Mucosa of rectum (tissue), 2 donors: ENCODE results near the gene CZIB.
"Not testable (repeated sequence)": the region's sequence is repeated elsewhere in the genome, so short reads cannot be mapped to it uniquely, and the experiment has no call there.

Source experiments
- H3K27ac ChIP-seq, 2 donors: one replicate each; pipeline ENCODE4 v1.7.0; 2013; ENCODE audit warnings: inconsistent platforms in 2 of 2, low read depth in 2 of 2, low read length in 2 of 2
- H3K27me3 ChIP-seq, 2 donors: one replicate each; pipeline ENCODE4 v1.7.0; 2013; ENCODE audit warnings: low read length in 2 of 2; ENCODE audit not compliant: control insufficient read depth in 2 of 2, insufficient read depth in 2 of 2
- H3K36me3 ChIP-seq, 2 donors: one replicate each; pipeline ENCODE4 v1.7.0; 2013; ENCODE audit warnings: low read length in 2 of 2; ENCODE audit not compliant: control insufficient read depth in 2 of 2, insufficient read depth in 2 of 2
- H3K4me1 ChIP-seq, 2 donors: one replicate each; pipeline ENCODE4 v1.7.0; 2013; ENCODE audit warnings: low read length in 2 of 2, mild to moderate bottlenecking in 1 of 2; ENCODE audit not compliant: control insufficient read depth in 2 of 2, insufficient read depth in 2 of 2
- H3K4me3 ChIP-seq, 2 donors: one replicate each; pipeline ENCODE4 v1.7.0; 2013; ENCODE audit warnings: low read length in 2 of 2
- H3K9ac ChIP-seq, 2 donors: one replicate each; pipeline ENCODE4 v1.7.0; 2013; ENCODE audit warnings: low read length in 2 of 2, low read depth in 1 of 2, mild to moderate bottlenecking in 1 of 2
- H3K9me3 ChIP-seq, 2 donors: one replicate each; pipeline ENCODE4 v1.7.0; 2013; ENCODE audit warnings: low read length in 2 of 2; ENCODE audit not compliant: control insufficient read depth in 2 of 2
- donor health status: healthy.
- donor health status: Normal muscosa, but diverticular disease.

The CZIB gene

GRCh38 chr1:53190210-53190611, 30.2 kb downstream of the CZIB start:
- Histone ChIP-seq H3K27me3 (no peaks in the 10 kb centered on the region), H3K4me3 (no peak overlapping the region), H3K36me3 (no peaks in the 10 kb centered on the region), H3K4me1 (peaks cover 4 to 11% of the 10 kb centered on the region in 2 donors), H3K9me3 (no peaks in the 10 kb centered on the region), H3K27ac (no peak overlapping the region), H3K9ac (no peak overlapping the region)

DNA sequence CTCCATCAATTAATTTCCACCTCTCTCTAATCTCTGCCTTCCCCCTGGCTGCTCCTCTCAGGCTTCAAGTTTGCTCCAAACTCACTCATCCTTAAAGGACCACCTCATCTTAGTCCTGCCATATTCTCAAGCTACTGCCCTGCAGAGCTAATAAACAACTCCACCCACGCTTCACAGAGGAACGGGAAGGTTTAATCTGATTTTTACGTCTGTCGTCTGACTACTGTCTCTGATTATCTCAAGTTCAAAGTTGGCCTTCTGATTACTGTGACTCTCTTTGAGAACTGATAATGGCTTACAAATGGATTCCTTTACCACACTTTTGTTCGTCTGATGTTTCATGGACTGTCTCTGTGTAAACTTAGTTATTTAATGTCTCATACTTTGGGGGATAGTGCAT, 31.4 kb downstream of the CZIB start:
- H3K4me3 ChIP-seq = no peak overlapping the region
- no peaks in the 10 kb centered on the region for H3K36me3 ChIP-seq
- H3K4me1 ChIP-seq = peaks cover 4 to 22% of the 10 kb centered on the region in 2 donors
- no peak overlapping the region for H3K9ac ChIP-seq
- H3K9me3 ChIP-seq = no peaks in the 10 kb centered on the region
- H3K27me3 ChIP-seq = no peaks in the 10 kb centered on the region
- no peak overlapping the region for H3K27ac ChIP-seq

GRCh38 chr1:53188099-53188498, 32.3 kb downstream of the CZIB start:
- no peaks in the 10 kb centered on the region for H3K36me3 ChIP-seq
- peaks cover 4 to 31% of the 10 kb centered on the region in 2 donors for H3K4me1 ChIP-seq
- H3K27me3 ChIP-seq = no peaks in the 10 kb centered on the region

GRCh38 chr1:53187401-53187800, 33.0 kb downstream of the CZIB start:
- peaks cover 9 to 38% of the 10 kb centered on the region in 2 donors for H3K4me1 ChIP-seq
- no peak overlapping the region for H3K4me3 ChIP-seq
- no peak overlapping the region for H3K27ac ChIP-seq
- no peaks in the 10 kb centered on the region for H3K36me3 ChIP-seq
- no peaks in the 10 kb centered on the region for H3K27me3 ChIP-seq
- no peak overlapping the region for H3K9ac ChIP-seq
- H3K9me3 ChIP-seq = no peaks in the 10 kb centered on the region

More at GRCh38 chr1:53188099-53188498, 32.3 kb downstream of the CZIB start:
- Histone ChIP-seq H3K4me3 (no peak overlapping the region), H3K27ac (no peak overlapping the region), H3K9me3 (no peaks in the 10 kb centered on the region), H3K9ac (no peak overlapping the region)

DNA sequence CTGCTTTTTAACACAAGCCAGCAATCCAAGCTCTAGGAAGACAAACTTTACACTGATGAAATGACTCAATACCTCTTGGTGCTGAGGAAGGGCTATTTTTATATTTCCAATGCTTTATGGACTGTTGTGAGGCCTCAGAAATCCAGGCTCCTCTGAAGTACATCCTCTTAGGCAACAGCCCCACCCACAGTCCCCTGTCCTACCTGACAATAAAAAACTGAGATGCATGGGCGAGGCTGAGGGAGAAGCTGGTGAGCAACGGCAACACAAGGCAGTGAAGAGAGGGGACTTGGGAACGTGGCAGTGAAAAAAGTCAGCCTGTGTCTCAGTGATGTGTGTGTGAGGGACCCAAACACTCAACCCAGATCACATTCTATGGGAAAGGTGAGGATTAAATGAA, 33.9 kb downstream of the CZIB start:
- no peaks in the 10 kb centered on the region for H3K36me3 ChIP-seq

DNA sequence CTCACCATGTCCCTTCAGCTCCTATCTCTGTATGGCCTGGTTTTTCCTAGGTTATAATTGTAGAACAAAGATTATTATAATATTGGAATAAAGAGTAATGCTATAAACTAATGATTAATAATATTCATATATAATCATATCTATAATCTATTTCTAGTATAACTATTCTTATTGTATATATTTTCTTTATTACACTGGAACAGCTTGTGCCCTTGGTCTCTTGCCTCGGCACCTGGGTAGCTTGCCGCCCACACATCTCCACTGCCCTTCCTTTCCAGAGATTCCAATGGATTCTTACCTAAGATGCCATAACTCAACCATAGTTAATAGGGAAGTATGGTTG, 34.5 kb downstream of the CZIB start:
- H3K27ac ChIP-seq = peak overlapping the region; percentile 10 to 60
- not testable (repeated sequence) for H3K36me3 ChIP-seq, H3K27me3 ChIP-seq, H3K9me3 ChIP-seq, H3K9ac ChIP-seq, H3K4me3 ChIP-seq
- peaks cover 13 to 44% of the 10 kb centered on the region in 2 donors for H3K4me1 ChIP-seq

More for the DNA sequence above, 33.9 kb downstream of the CZIB start:
- Histone ChIP-seq H3K27me3 (no peaks in the 10 kb centered on the region), H3K9ac (no peak overlapping the region), H3K4me1 (peaks cover 13 to 44% of the 10 kb centered on the region in 2 donors), H3K27ac (peak overlapping the region; percentile 10 to 60), H3K9me3 (no peaks in the 10 kb centered on the region), H3K4me3 (no peak overlapping the region)

GRCh38 chr1:53183095-53183990, 37.1 kb downstream of the CZIB start:
- Histone ChIP-seq H3K9me3 (no peaks in the 10 kb centered on the region), H3K36me3 (no peaks in the 10 kb centered on the region), H3K9ac (peak overlapping the region in 1 of 2 donors; percentile 62), H3K4me3 (peak overlapping the region; percentile 28 to 50), H3K27me3 (no peaks in the 10 kb centered on the region), H3K27ac (peak overlapping the region; percentile 79 to 93), H3K4me1 (peaks cover 13 to 44% of the 10 kb centered on the region in 2 donors)

DNA sequence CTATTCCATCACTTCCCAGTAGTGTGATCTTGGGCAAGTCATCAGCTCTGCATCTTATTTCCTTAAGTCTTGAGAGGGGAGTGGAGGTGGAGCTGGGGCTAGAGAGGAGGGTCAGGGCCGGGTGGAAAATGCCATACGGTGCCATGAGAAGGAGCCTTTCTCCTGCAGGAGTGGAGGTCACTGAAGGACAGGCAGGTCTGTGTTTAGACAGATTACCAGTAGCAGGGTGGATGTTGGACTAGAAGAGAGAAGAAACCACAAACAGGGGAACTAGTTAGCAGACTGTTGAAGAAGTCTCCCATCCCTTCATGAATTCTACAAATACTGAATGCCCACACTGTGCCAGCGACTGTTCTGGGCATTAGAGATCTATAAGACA, 37.7 kb downstream of the CZIB start:
- H3K27ac ChIP-seq = peak overlapping the region; percentile 79 to 93
- peak overlapping the region in 1 of 2 donors; percentile 35 for H3K9ac ChIP-seq
- H3K27me3 ChIP-seq = no peaks in the 10 kb centered on the region
- peaks cover 13 to 44% of the 10 kb centered on the region in 2 donors for H3K4me1 ChIP-seq
- H3K9me3 ChIP-seq = no peaks in the 10 kb centered on the region
- peak overlapping the region; percentile 4 to 28 for H3K4me3 ChIP-seq
- no peaks in the 10 kb centered on the region for H3K36me3 ChIP-seq

- no peaks in the 10 kb centered on the region for H3K36me3 ChIP-seq
- no peak overlapping the region for H3K9ac ChIP-seq
- peaks cover 13 to 44% of the 10 kb centered on the region in 2 donors for H3K4me1 ChIP-seq
- H3K4me3 ChIP-seq = no peak overlapping the region
- no peaks in the 10 kb centered on the region for H3K27me3 ChIP-seq
- H3K27ac ChIP-seq = peak overlapping the region; percentile 79 to 93
- H3K9me3 ChIP-seq = no peaks in the 10 kb centered on the region
Measured at GRCh38 chr1:53182111-53182593, 38.3 kb downstream of the CZIB start.

GRCh38 chr1:53180951-53181350, 39.5 kb downstream of the CZIB start:
- Histone ChIP-seq H3K4me3 (no peak overlapping the region), H3K9ac (no peak overlapping the region), H3K9me3 (no peaks in the 10 kb centered on the region), H3K27ac (no peak overlapping the region), H3K36me3 (no peaks in the 10 kb centered on the region), H3K27me3 (no peaks in the 10 kb centered on the region), H3K4me1 (peaks cover 13 to 46% of the 10 kb centered on the region in 2 donors)
